Astrocyte of the cerebellum (primary cell): Measurements from ENCODE around the gene DCAF7.

Experiments used
- DNase-seq: peaks from one replicate; pipeline ENCODE4 v3.0.0-alpha.2; 2011; ENCODE audit warnings: low read depth
- H3K4me3 ChIP-seq: 2 replicates; pipeline ENCODE4 v1.5.1; 2011; ENCODE audit warnings: mild to moderate bottlenecking, low read depth, low read length, moderate library complexity
- CTCF ChIP-seq: IDR thresholded peaks from 2 replicates; pipeline ENCODE4 v1.5.1; 2012; ENCODE audit warnings: low read length, low read depth, moderate library complexity, mild to moderate bottlenecking; ENCODE audit errors: missing control alignments
- in situ Hi-C: cut with HindIII; loops from 2 replicates; pipeline ENCODE4 v1.10.0; 2017; ENCODE audit warnings: low sequenced_read_pairs

The DCAF7 gene

GRCh38 chr17:63563339-63563738 is 13.1 kb downstream of the DCAF7 start:
- DNase-seq, result no peak
- in situ Hi-C loops, result no loop called here
- TF ChIP-seq CTCF, result no peak
- no peak overlapping the region for H3K4me3 ChIP-seq

GRCh38 chr17:63564562-63564961 is 14.3 kb downstream of the DCAF7 start:
- no peak for TF ChIP-seq CTCF
- in situ Hi-C loops, result no loop called here
- no peak overlapping the region for H3K4me3 ChIP-seq
- DNase-seq, result no peak

- in situ Hi-C loops, result no loop called here
- no peak for DNase-seq
- TF ChIP-seq CTCF, result no peak
- no peak overlapping the region for H3K4me3 ChIP-seq
Measured at GRCh38 chr17:63567229-63567628, 17.0 kb downstream of the DCAF7 start.

GRCh38 chr17:63568563-63568962 is 18.3 kb downstream of the DCAF7 start:
- in situ Hi-C loops, result no loop called here
- DNase-seq, result no peak
- no peak for TF ChIP-seq CTCF
- H3K4me3 ChIP-seq, result no peak overlapping the region

GRCh38 chr17:63571632-63572310 is 21.5 kb downstream of the DCAF7 start:
- no peak for DNase-seq
- in situ Hi-C loops, result no loop called here
- no peak for TF ChIP-seq CTCF
- no peak overlapping the region for H3K4me3 ChIP-seq

GRCh38 chr17:63573634-63574033 is 23.4 kb downstream of the DCAF7 start:
- TF ChIP-seq CTCF, result peak; percentile 44
- in situ Hi-C loops, result no loop called here
- DNase-seq, result no peak
- H3K4me3 ChIP-seq, result no peak overlapping the region
